A673 (cell line): ENCODE measurements around the gene FBP1. TPM values are rescaled to one million over a fixed set of nuclear protein-coding genes. Genes with fewer than 3 reads are reported as not detected.

Source experiments
- BruUV-seq: library from RNA; stranded (reverse); fragments of 400-500 nt; replicated peaks from 2 replicates; lab custom pipeline; 2021; lab: Mats Ljungman, UMichigan
- CTCF ChIA-PET: fragments of 300-600 bp; sonication (Branson Sonifier 250); formaldehyde crosslinking; loops from one replicate; lab custom pipeline; 2022; ENCODE audit warnings: antibody characterized with exemption; lab: Charles Lee
- POLR2A ChIA-PET: fragments of 300-600 bp; sonication (Branson Sonifier 250); formaldehyde crosslinking; loops from one replicate; lab custom pipeline; 2022; ENCODE audit warnings: antibody characterized with exemption; ENCODE audit not compliant: low non-redundant PET; lab: Charles Lee
- DNase-seq: peaks from one replicate; pipeline ENCODE4 v3.0.0-alpha.2; 2015; ENCODE audit warnings: low spot score
- H3K27ac ChIP-seq: fragments of 200-600 bp; sonication (generic); 2 replicates; pipeline ENCODE4 v1.5.1; 2016; ENCODE audit warnings: mixed run types, low read depth, mild to moderate bottlenecking, mixed read lengths, antibody characterized with exemption, low read length; ENCODE audit not compliant: poor library complexity, severe bottlenecking
- H3K27me3 ChIP-seq: fragments of 200-600 bp; sonication (generic); replicated peaks from 2 replicates; pipeline ENCODE4 v1.6.1; 2017; ENCODE audit warnings: mixed run types, low read depth, mild to moderate bottlenecking, mixed read lengths, antibody characterized with exemption, low read length; ENCODE audit not compliant: insufficient read depth, poor library complexity
- H3K36me3 ChIP-seq: fragments of 200-600 bp; sonication (generic); 2 replicates; pipeline ENCODE4 v1.6.1; 2016; ENCODE audit warnings: mixed run types, mild to moderate bottlenecking, mixed read lengths, antibody characterized with exemption, low read length; ENCODE audit not compliant: insufficient read depth, poor library complexity, severe bottlenecking
- H3K4me1 ChIP-seq: fragments of 200-600 bp; sonication (generic); 2 replicates; pipeline ENCODE4 v1.6.1; 2017; ENCODE audit warnings: mixed run types, mild to moderate bottlenecking, mixed read lengths, antibody characterized with exemption, low read length; ENCODE audit not compliant: insufficient read depth, poor library complexity, severe bottlenecking
- H3K4me3 ChIP-seq: fragments of 200-600 bp; sonication (generic); 2 replicates; pipeline ENCODE4 v1.5.1; 2016; ENCODE audit warnings: low read depth, mixed run types, mild to moderate bottlenecking, mixed read lengths, low read length; ENCODE audit not compliant: poor library complexity, severe bottlenecking
- H3K9me3 ChIP-seq: fragments of 200-600 bp; sonication (generic); 2 replicates; pipeline ENCODE4 v1.6.1; 2016; ENCODE audit warnings: mixed run types, low read depth, mild to moderate bottlenecking, mixed read lengths, antibody characterized with exemption, low read length; ENCODE audit not compliant: poor library complexity, severe bottlenecking
- EZH2 ChIP-seq: fragments of 200-600 bp; sonication (generic); IDR thresholded peaks from 2 replicates; pipeline ENCODE4 v1.6.1; 2017; ENCODE audit warnings: borderline replicate concordance, low read depth, mild to moderate bottlenecking, mixed read lengths, antibody characterized with exemption, low read length; ENCODE audit not compliant: poor library complexity, severe bottlenecking
- intact Hi-C: fragments of 100-400 bp; cut with micrococcal nuclease; formaldehyde crosslinking; loops from one replicate; pipeline ENCODE4 v1.10.0; 2022; ENCODE audit not compliant: unreplicated experiment
- total RNA-seq: library from RNA; stranded (reverse); gene quantifications from 2 replicates; pipeline ENCODE4 v1.2.3, GENCODE V29; 2021
- TF ChIP-seq, protein P1 (sequence below): fragments of 300-800, 200-600 bp; sonication (generic); conservative IDR thresholded peaks from 2 replicates; pipeline ENCODE4 v1.5.1; 2017; ENCODE audit warnings: low read depth, mild to moderate bottlenecking, antibody characterized with exemption, low read length, moderate library complexity, mixed read lengths

FBP1 gene
- total RNA-seq, 1 experiment from 2014 or later = not detected

DNA sequence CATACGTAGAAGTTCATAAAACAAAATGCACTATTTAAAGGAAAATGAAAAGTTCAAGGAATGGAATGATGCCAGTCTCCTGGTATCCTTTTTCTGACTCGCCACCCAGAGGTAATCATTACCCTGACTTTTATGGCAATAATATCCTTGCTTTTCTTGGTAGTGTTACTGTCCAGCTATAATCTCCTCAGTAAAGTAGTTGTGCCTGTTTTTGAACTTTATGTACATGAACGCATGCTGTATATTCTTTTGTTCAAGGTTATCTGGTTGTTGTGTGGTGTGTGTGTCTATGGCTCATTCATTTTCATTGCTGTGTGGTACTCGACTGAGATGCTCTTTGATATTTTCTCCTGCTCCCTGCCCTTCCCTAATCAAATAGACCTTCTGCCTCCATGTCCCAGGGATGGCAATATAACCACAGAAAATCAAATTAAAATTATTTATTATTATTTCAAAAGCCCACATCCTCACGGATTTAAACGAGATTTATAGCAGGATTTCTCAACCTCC, 29.2 kb upstream of the FBP1 start:
- DNase-seq = no peak
- TF ChIP-seq, protein P1, sequence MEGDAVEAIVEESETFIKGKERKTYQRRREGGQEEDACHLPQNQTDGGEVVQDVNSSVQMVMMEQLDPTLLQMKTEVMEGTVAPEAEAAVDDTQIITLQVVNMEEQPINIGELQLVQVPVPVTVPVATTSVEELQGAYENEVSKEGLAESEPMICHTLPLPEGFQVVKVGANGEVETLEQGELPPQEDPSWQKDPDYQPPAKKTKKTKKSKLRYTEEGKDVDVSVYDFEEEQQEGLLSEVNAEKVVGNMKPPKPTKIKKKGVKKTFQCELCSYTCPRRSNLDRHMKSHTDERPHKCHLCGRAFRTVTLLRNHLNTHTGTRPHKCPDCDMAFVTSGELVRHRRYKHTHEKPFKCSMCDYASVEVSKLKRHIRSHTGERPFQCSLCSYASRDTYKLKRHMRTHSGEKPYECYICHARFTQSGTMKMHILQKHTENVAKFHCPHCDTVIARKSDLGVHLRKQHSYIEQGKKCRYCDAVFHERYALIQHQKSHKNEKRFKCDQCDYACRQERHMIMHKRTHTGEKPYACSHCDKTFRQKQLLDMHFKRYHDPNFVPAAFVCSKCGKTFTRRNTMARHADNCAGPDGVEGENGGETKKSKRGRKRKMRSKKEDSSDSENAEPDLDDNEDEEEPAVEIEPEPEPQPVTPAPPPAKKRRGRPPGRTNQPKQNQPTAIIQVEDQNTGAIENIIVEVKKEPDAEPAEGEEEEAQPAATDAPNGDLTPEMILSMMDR = no peak
- POLR2A ChIA-PET = interaction anchor here (0.6 kb wide), 1 partner anchor 197 kb away, joined by 8 read pairs; no protein-coding TSS in a partner anchor

DNA sequence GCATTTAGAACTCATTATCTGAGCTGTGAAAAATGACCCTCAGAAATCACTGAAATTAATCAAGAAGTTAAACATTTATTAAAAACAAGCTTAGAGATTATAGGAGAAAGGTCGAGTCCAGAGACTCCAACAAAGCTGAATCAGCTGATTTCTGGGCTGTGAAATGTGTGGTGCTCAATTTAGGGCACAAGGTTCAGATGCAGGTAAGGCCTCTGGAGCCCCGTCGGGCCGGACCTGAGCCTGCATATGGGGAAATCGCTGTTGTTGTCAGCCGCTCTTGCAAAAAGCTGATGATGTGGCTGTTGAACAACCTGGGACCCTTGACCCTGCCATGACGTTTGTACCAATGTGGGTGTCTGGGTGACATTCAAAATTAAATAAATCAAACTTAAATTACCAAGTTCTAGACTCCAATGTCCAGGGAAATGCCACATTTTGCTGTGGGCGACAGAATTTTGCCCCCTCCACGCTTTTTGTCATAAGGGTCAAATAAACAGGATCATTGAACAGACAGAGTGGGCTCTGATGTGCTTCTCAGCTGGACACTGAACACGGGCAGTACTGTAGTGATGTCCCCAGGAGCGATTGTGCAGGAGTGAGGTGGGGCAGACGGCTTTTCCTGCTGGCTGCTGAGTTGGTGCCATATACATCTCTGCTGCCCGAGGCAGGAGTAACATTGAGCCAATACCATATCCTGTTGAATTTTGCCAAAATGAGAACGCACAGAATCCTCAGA, 27.2 kb upstream of the FBP1 start:
- no peak for DNase-seq
- Histone ChIP-seq H3K4me3 (no peak overlapping the region), H3K27me3 (no peaks in the 10 kb centered on the region), H3K4me1 (peaks cover 4% of the 10 kb centered on the region), H3K9me3 (no peaks in the 10 kb centered on the region), H3K27ac (no peak overlapping the region), H3K36me3 (no peaks in the 10 kb centered on the region)
- no peak for TF ChIP-seq EZH2
- TF ChIP-seq, protein P1 = no peak
- POLR2A ChIA-PET = no interaction called here
- BruUV-seq = no TSS peak
- intact Hi-C loops = loop anchor here (5.0 kb wide), 2 partner anchors 466 to 1551 kb away; no protein-coding TSS in a partner anchor
- CTCF ChIA-PET = no interaction called here

More for the DNA sequence above, 29.2 kb upstream of the FBP1 start:
- Histone ChIP-seq H3K9me3 (no peaks in the 10 kb centered on the region), H3K36me3 (no peaks in the 10 kb centered on the region), H3K27me3 (no peaks in the 10 kb centered on the region), H3K27ac (no peak overlapping the region), H3K4me1 (peaks cover 4% of the 10 kb centered on the region), H3K4me3 (no peak overlapping the region)
- CTCF ChIA-PET = interaction anchor here (0.7 to 2.5 kb wide), 7 partner anchors 13 to 499 kb away, joined by 3 to 12 read pairs (median 3); no protein-coding TSS in a partner anchor
- intact Hi-C loops = loop anchor here (5.0 kb wide), 2 partner anchors 464 to 1549 kb away; no protein-coding TSS in a partner anchor
- BruUV-seq = no TSS peak

DNA sequence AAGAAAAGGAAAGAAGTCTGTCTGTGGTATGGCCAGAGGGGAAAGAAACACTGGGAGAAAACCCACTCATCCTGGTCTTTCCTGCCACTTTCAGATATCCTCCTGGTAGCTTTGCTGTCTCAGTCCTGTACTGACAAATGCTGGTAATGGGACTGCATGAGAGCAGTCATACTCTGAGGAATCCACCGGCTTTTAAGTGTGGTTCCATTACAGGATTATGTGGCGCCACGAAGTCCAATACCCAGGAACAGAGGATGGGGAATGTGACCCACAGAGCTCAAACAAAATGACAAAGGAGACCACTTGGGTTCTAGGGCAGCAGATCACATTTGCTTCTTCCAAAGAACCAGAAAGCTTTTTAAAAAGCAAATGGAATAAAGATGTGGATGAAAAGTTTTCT, 26.3 kb upstream of the FBP1 start:
- no peak for DNase-seq
- no TSS peak for BruUV-seq
- Histone ChIP-seq H3K4me3 (no peak overlapping the region), H3K27ac (no peak overlapping the region), H3K4me1 (peaks cover 4% of the 10 kb centered on the region), H3K36me3 (no peaks in the 10 kb centered on the region), H3K9me3 (no peaks in the 10 kb centered on the region), H3K27me3 (no peaks in the 10 kb centered on the region)
- no peak for TF ChIP-seq EZH2
- TF ChIP-seq, protein P1 = no peak
- intact Hi-C loops = loop anchor here (5.0 kb wide), 2 partner anchors 467 to 1552 kb away; no protein-coding TSS in a partner anchor
- CTCF ChIA-PET = interaction anchor here (0.6 kb wide), 1 partner anchor 16 kb away, joined by 4 read pairs; no protein-coding TSS in a partner anchor
- POLR2A ChIA-PET = no interaction called here
